IMR-90 (cell line): ENCODE data around the gene TBC1D8. TPM values are rescaled to one million over a fixed set of nuclear protein-coding genes. Genes with fewer than 3 reads are reported as not detected.

Source experiments
- ATAC-seq: fragments of 200-7000 bp; cut with Tn5 transposase; 2 replicates; pipeline ENCODE4 v1.9.1; 2020; ENCODE audit warnings: low read depth, mild to moderate bottlenecking, moderate library complexity
- BruUV-seq: library from RNA; stranded (reverse); fragments of 400-500 nt; replicated peaks from 2 replicates; lab custom pipeline; 2021; lab: Mats Ljungman, UMichigan
- CTCF ChIA-PET: fragments of 300-600 bp; formaldehyde crosslinking; extraction: SDS; loops from one replicate; lab custom pipeline; 2021; ENCODE audit warnings: antibody characterized with exemption; lab: Yijun Ruan, JAX
- POLR2A ChIA-PET: fragments of 300-600 bp; sonication (Branson Sonifier 250); formaldehyde crosslinking; loops from one replicate; lab custom pipeline; 2022; ENCODE audit warnings: antibody characterized with exemption; ENCODE audit not compliant: unreplicated experiment; lab: Charles Lee
- DNase-seq: peaks from one replicate; pipeline ENCODE4 v3.0.0; 2013
- H2AFZ ChIP-seq: replicated peaks from 2 replicates; pipeline ENCODE3; 2013; ENCODE audit warnings: low read length, mild to moderate bottlenecking; ENCODE audit not compliant: poor library complexity
- H2AK5ac ChIP-seq: 2 replicates; pipeline ENCODE4 v1.6.1; 2013; ENCODE audit warnings: low read depth, low read length, inconsistent platforms
- H2AK9ac ChIP-seq: replicated peaks from 2 replicates; pipeline ENCODE3; 2013; ENCODE audit warnings: mild to moderate bottlenecking, low read depth, low read length, moderate library complexity; ENCODE audit not compliant: poor library complexity
- H2BK120ac ChIP-seq: 2 replicates; pipeline ENCODE4 v1.6.1; 2013; ENCODE audit warnings: low read depth, low read length, inconsistent platforms
- H2BK15ac ChIP-seq: 3 replicates; pipeline ENCODE4 v1.6.1; 2013; ENCODE audit warnings: low read depth, low read length, inconsistent platforms
- H2BK20ac ChIP-seq: 2 replicates; pipeline ENCODE4 v1.6.1; 2013; ENCODE audit warnings: low read depth, mild to moderate bottlenecking, inconsistent platforms, low read length, moderate library complexity
- H2BK5ac ChIP-seq: 2 replicates; pipeline ENCODE4 v1.6.1; 2013; ENCODE audit warnings: mild to moderate bottlenecking, low read depth, low read length, inconsistent platforms; ENCODE audit not compliant: poor library complexity, severe bottlenecking
- H3K14ac ChIP-seq: replicated peaks from 2 replicates; pipeline ENCODE4 v1.6.1; 2013; ENCODE audit warnings: low read depth, low read length, inconsistent platforms
- H3K18ac ChIP-seq: 2 replicates; pipeline ENCODE4 v1.6.1; 2013; ENCODE audit warnings: low read depth, low read length, control low read depth
- H3K23ac ChIP-seq: 2 replicates; pipeline ENCODE4 v1.6.1; 2013; ENCODE audit warnings: low read depth, low read length, inconsistent platforms
- H3K27ac ChIP-seq: 2 replicates; pipeline ENCODE4 v1.5.1; 2013; ENCODE audit warnings: mild to moderate bottlenecking, control low read depth, low read length; ENCODE audit not compliant: insufficient read depth
- H3K27me3 ChIP-seq: 2 replicates; pipeline ENCODE4 v1.6.1; 2013; ENCODE audit warnings: low read length; ENCODE audit not compliant: control insufficient read depth, insufficient read depth
- H3K36me3 ChIP-seq: 2 replicates; pipeline ENCODE4 v1.6.1; 2013; ENCODE audit warnings: low read length, mixed read lengths; ENCODE audit not compliant: control insufficient read depth, insufficient read depth
- H3K4ac ChIP-seq: 2 replicates; pipeline ENCODE4 v1.6.1; 2013; ENCODE audit warnings: low read depth, low read length, inconsistent platforms
- H3K4me1 ChIP-seq: 2 replicates; pipeline ENCODE4 v1.6.1; 2013; ENCODE audit warnings: low read length, mixed read lengths; ENCODE audit not compliant: control insufficient read depth, insufficient read depth
- H3K4me2 ChIP-seq: 2 replicates; pipeline ENCODE4 v1.6.1; 2013; ENCODE audit warnings: low read depth, mild to moderate bottlenecking, control low read depth, low read length, moderate library complexity
- H3K4me3 ChIP-seq: 2 replicates; pipeline ENCODE4 v1.5.1; 2013; ENCODE audit warnings: low read depth, mild to moderate bottlenecking, control low read depth, low read length, moderate library complexity; ENCODE audit not compliant: insufficient read depth
- H3K56ac ChIP-seq: 2 replicates; pipeline ENCODE4 v1.6.1; 2013; ENCODE audit warnings: low read length, inconsistent platforms; ENCODE audit not compliant: insufficient read depth; ENCODE audit errors: extremely low read depth
- H3K79me1 ChIP-seq, 2 experiments: 2 replicates each; pipeline ENCODE4 v1.6.1; 2013; ENCODE audit warnings: low read length in 2 of 2, inconsistent platforms in 1 of 2, low read depth in 1 of 2
- H3K9ac ChIP-seq: 2 replicates; pipeline ENCODE4 v1.6.1; 2013; ENCODE audit warnings: low read depth, low read length, control low read depth
- H3K9me1 ChIP-seq: 2 replicates; pipeline ENCODE4 v1.6.1; 2013; ENCODE audit warnings: low read length, inconsistent platforms; ENCODE audit not compliant: insufficient read depth
- H3K9me3 ChIP-seq: 2 replicates; pipeline ENCODE4 v1.6.1; 2013; ENCODE audit warnings: low read length; ENCODE audit not compliant: control insufficient read depth, insufficient read depth
- H4K20me1 ChIP-seq: 2 replicates; pipeline ENCODE4 v1.6.1; 2013; ENCODE audit warnings: low read length, inconsistent platforms; ENCODE audit not compliant: insufficient read depth
- H4K5ac ChIP-seq: 2 replicates; pipeline ENCODE4 v1.6.1; 2013; ENCODE audit warnings: mild to moderate bottlenecking, low read depth, low read length, control low read depth
- H4K8ac ChIP-seq, 2 experiments: 2 replicates each; pipeline ENCODE4 v1.6.1; 2013; ENCODE audit warnings: low read depth in 2 of 2, low read length in 2 of 2, control low read depth in 1 of 2, inconsistent platforms in 1 of 2
- H4K91ac ChIP-seq: 2 replicates; pipeline ENCODE4 v1.6.1; 2013; ENCODE audit warnings: low read depth, low read length, inconsistent platforms; ENCODE audit not compliant: insufficient read depth
- BHLHE40 ChIP-seq: fragments of 150-350 bp; IDR thresholded peaks from 2 replicates; pipeline ENCODE4 v1.6.1; 2016; ENCODE audit warnings: mild to moderate bottlenecking, low read depth, low read length
- CHD1 ChIP-seq: IDR thresholded peaks from 2 replicates; pipeline ENCODE4 v1.6.1; 2012; ENCODE audit warnings: low read depth, low read length, improper control_type of control experiment
- CTCF ChIP-seq: conservative IDR thresholded peaks from 2 replicates; pipeline ENCODE4 v1.5.1; 2012; ENCODE audit warnings: mild to moderate bottlenecking, low read depth, low read length, improper control_type of control experiment
- FOS ChIP-seq: fragments of 150-350 bp; IDR thresholded peaks from 2 replicates; pipeline ENCODE4 v1.6.1; 2016; ENCODE audit warnings: low read depth, low read length
- POLR2A ChIP-seq: IDR thresholded peaks from 2 replicates; pipeline ENCODE4 v1.6.1; 2012; ENCODE audit warnings: mild to moderate bottlenecking, low read depth, low read length
- RCOR1 ChIP-seq: IDR thresholded peaks from 2 replicates; pipeline ENCODE4 v1.6.1; 2012; ENCODE audit warnings: mild to moderate bottlenecking, low read length, improper control_type of control experiment; ENCODE audit not compliant: insufficient replicate concordance
- WGBS, 2 experiments: methylation state at CpG; one replicate each; pipeline versions ENCODE4 v1.1.5 to v1.1.7; 2013; ENCODE audit warnings: missing lambda C conversion rate in 2 of 2; ENCODE audit not compliant: insufficient read length in 1 of 2; ENCODE audit errors: extremely low coverage in 2 of 2; 5-methylcytosine and 5-hydroxymethylcytosine counted together
- dilution Hi-C: fragments of 300-500 bp; cut with HindIII; formaldehyde crosslinking; loops from one replicate; pipeline ENCODE4 v1.14.3; 2018; ENCODE audit warnings: low sequenced_read_pairs; ENCODE audit not compliant: unreplicated experiment
- in situ Hi-C: fragments of 300-500 bp; cut with MboI; formaldehyde crosslinking; loops from 3 replicates; pipeline ENCODE4 v1.14.3; 2019; ENCODE audit warnings: low sequenced_read_pairs, inconsistent platforms, mixed read lengths
- intact Hi-C: fragments of 100-400 bp; cut with micrococcal nuclease; formaldehyde crosslinking; loops from 2 replicates; pipeline ENCODE4 v1.10.0; 2022
- polyA plus RNA-seq, 3 experiments: library from polyadenylated mRNA; depleted of rRNA; stranded (reverse); fragments of >200 nt; gene quantifications; 2 replicates each; pipeline ENCODE4 v1.2.3, GENCODE V29; 2012; ENCODE audit warnings: low replicate concordance in 1 of 3
- total RNA-seq: library from RNA; depleted of rRNA; stranded (reverse); fragments of >200 nt; gene quantifications from 2 replicates; pipeline ENCODE4 v1.2.3, GENCODE V29; 2012
- TF ChIP-seq, protein P1 (sequence below): fragments of 150-350 bp; IDR thresholded peaks from 2 replicates; pipeline ENCODE4 v1.6.1; 2017; ENCODE audit warnings: mild to moderate bottlenecking, antibody characterized with exemption, low read length, low read depth

Gene TBC1D8
- total and polyA plus RNA-seq, 2 of the 4 experiments (the other 2 are of a cell fraction) = 1.3 to 1.5 TPM

DNA sequence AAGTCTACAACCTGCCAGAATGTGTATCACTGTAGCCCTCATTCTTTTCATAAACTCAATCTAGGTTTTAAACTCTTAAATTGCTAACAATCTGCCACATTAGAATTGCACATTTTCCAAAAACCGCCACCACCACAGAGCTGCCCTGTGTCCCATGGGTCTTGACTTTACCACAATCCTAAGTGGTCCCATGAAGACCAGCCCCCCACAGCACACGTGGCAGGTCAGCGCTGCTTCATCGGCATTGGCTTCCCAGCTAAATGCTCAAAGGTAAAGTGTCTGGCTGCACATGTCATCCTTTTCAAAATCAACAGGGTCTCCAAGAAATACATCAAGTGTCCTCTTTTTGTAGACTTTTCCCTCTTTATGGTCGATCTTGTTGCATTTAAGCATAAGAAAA is 2.4 kb downstream of the TBC1D8 start:
- no peak overlapping the region for H2AFZ ChIP-seq
- WGBS, 2 experiments = no CpG with 5 or more reads among the region's 5 CpGs

More for the DNA sequence above, 2.4 kb downstream of the TBC1D8 start:
- dilution Hi-C loops (no loop called here), in situ Hi-C loops (no loop called here), intact Hi-C loops (no loop called here)
- Histone ChIP-seq H4K5ac (no peak overlapping the region), H3K4me2 (no peak overlapping the region), H3K9me1 (peaks cover 14% of the 10 kb centered on the region), H4K91ac (no peak overlapping the region), H2BK120ac (no peak overlapping the region), H3K27me3 (peaks cover 7% of the 10 kb centered on the region; the same call in 1 of the 2 replicates), H3K27ac (no peak overlapping the region), H3K4me1 (peaks cover 7% of the 10 kb centered on the region), H3K36me3 (no peaks in the 10 kb centered on the region), H4K20me1 (peaks cover 10% of the 10 kb centered on the region; the same call in 1 of the 2 replicates), H2BK15ac (no peak overlapping the region), H3K79me1 (peaks cover 7 to 45% of the 10 kb centered on the region in 2 experiments; a peak in 3 of 4 replicates), H2BK5ac (no peak overlapping the region), H2AK9ac (no peak overlapping the region), H3K56ac (no peak overlapping the region), H3K4ac (no peak overlapping the region), H3K18ac (no peak overlapping the region), H3K23ac (no peak overlapping the region; the same call in 1 of the 2 replicates), H4K8ac (no peak overlapping the region), H2AK5ac (no peak overlapping the region), H3K14ac (no peak overlapping the region), H3K9ac (no peak overlapping the region), H3K9me3 (no peaks in the 10 kb centered on the region), H2BK20ac (no peak overlapping the region), H3K4me3 (no peak overlapping the region)
- ChIA-PET POLR2A (no interaction called here), CTCF (interaction anchor here (1.2 kb wide), 1 partner anchor 139 kb away, joined by 3 read pairs; no protein-coding TSS in a partner anchor)
- BruUV-seq = no TSS peak
- no peak for DNase-seq
- TF ChIP-seq FOS (no peak), BHLHE40 (no peak), CTCF (no peak), CHD1 (no peak), RCOR1 (no peak), POLR2A (no peak)
- TF ChIP-seq, protein P1, sequence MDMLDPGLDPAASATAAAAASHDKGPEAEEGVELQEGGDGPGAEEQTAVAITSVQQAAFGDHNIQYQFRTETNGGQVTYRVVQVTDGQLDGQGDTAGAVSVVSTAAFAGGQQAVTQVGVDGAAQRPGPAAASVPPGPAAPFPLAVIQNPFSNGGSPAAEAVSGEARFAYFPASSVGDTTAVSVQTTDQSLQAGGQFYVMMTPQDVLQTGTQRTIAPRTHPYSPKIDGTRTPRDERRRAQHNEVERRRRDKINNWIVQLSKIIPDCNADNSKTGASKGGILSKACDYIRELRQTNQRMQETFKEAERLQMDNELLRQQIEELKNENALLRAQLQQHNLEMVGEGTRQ = no peak
- no peak for ATAC-seq
